IMR-90 (cell line): ENCODE results near the gene SCAF11. TPM values are rescaled to one million over a fixed set of nuclear protein-coding genes. Genes with fewer than 3 reads are reported as not detected.

Source experiments
- ATAC-seq: fragments of 200-7000 bp; cut with Tn5 transposase; 2 replicates; pipeline ENCODE4 v1.9.1; 2020; ENCODE audit warnings: low read depth, mild to moderate bottlenecking, moderate library complexity
- BruUV-seq: library from RNA; stranded (reverse); fragments of 400-500 nt; replicated peaks from 2 replicates; lab custom pipeline; 2021; lab: Mats Ljungman, UMichigan
- CTCF ChIA-PET: fragments of 300-600 bp; formaldehyde crosslinking; extraction: SDS; loops from one replicate; lab custom pipeline; 2021; ENCODE audit warnings: antibody characterized with exemption; lab: Yijun Ruan, JAX
- POLR2A ChIA-PET: fragments of 300-600 bp; sonication (Branson Sonifier 250); formaldehyde crosslinking; loops from one replicate; lab custom pipeline; 2022; ENCODE audit warnings: antibody characterized with exemption; ENCODE audit not compliant: unreplicated experiment; lab: Charles Lee
- DNase-seq: peaks from one replicate; pipeline ENCODE4 v3.0.0; 2013
- H2AFZ ChIP-seq: replicated peaks from 2 replicates; pipeline ENCODE3; 2013; ENCODE audit warnings: low read length, mild to moderate bottlenecking; ENCODE audit not compliant: poor library complexity
- H2AK5ac ChIP-seq: 2 replicates; pipeline ENCODE4 v1.6.1; 2013; ENCODE audit warnings: low read depth, low read length, inconsistent platforms
- H2AK9ac ChIP-seq: replicated peaks from 2 replicates; pipeline ENCODE3; 2013; ENCODE audit warnings: mild to moderate bottlenecking, low read depth, low read length, moderate library complexity; ENCODE audit not compliant: poor library complexity
- H2BK120ac ChIP-seq: 2 replicates; pipeline ENCODE4 v1.6.1; 2013; ENCODE audit warnings: low read depth, low read length, inconsistent platforms
- H2BK15ac ChIP-seq: 3 replicates; pipeline ENCODE4 v1.6.1; 2013; ENCODE audit warnings: low read depth, low read length, inconsistent platforms
- H2BK20ac ChIP-seq: 2 replicates; pipeline ENCODE4 v1.6.1; 2013; ENCODE audit warnings: low read depth, mild to moderate bottlenecking, inconsistent platforms, low read length, moderate library complexity
- H2BK5ac ChIP-seq: 2 replicates; pipeline ENCODE4 v1.6.1; 2013; ENCODE audit warnings: mild to moderate bottlenecking, low read depth, low read length, inconsistent platforms; ENCODE audit not compliant: poor library complexity, severe bottlenecking
- H3K14ac ChIP-seq: replicated peaks from 2 replicates; pipeline ENCODE4 v1.6.1; 2013; ENCODE audit warnings: low read depth, low read length, inconsistent platforms
- H3K18ac ChIP-seq: 2 replicates; pipeline ENCODE4 v1.6.1; 2013; ENCODE audit warnings: low read depth, low read length, control low read depth
- H3K23ac ChIP-seq: 2 replicates; pipeline ENCODE4 v1.6.1; 2013; ENCODE audit warnings: low read depth, low read length, inconsistent platforms
- H3K27ac ChIP-seq: 2 replicates; pipeline ENCODE4 v1.5.1; 2013; ENCODE audit warnings: mild to moderate bottlenecking, control low read depth, low read length; ENCODE audit not compliant: insufficient read depth
- H3K27me3 ChIP-seq: 2 replicates; pipeline ENCODE4 v1.6.1; 2013; ENCODE audit warnings: low read length; ENCODE audit not compliant: control insufficient read depth, insufficient read depth
- H3K36me3 ChIP-seq: 2 replicates; pipeline ENCODE4 v1.6.1; 2013; ENCODE audit warnings: low read length, mixed read lengths; ENCODE audit not compliant: control insufficient read depth, insufficient read depth
- H3K4ac ChIP-seq: 2 replicates; pipeline ENCODE4 v1.6.1; 2013; ENCODE audit warnings: low read depth, low read length, inconsistent platforms
- H3K4me1 ChIP-seq: 2 replicates; pipeline ENCODE4 v1.6.1; 2013; ENCODE audit warnings: low read length, mixed read lengths; ENCODE audit not compliant: control insufficient read depth, insufficient read depth
- H3K4me2 ChIP-seq: 2 replicates; pipeline ENCODE4 v1.6.1; 2013; ENCODE audit warnings: low read depth, mild to moderate bottlenecking, control low read depth, low read length, moderate library complexity
- H3K4me3 ChIP-seq: 2 replicates; pipeline ENCODE4 v1.5.1; 2013; ENCODE audit warnings: low read depth, mild to moderate bottlenecking, control low read depth, low read length, moderate library complexity; ENCODE audit not compliant: insufficient read depth
- H3K56ac ChIP-seq: 2 replicates; pipeline ENCODE4 v1.6.1; 2013; ENCODE audit warnings: low read length, inconsistent platforms; ENCODE audit not compliant: insufficient read depth; ENCODE audit errors: extremely low read depth
- H3K79me1 ChIP-seq, 2 experiments: 2 replicates each; pipeline ENCODE4 v1.6.1; 2013; ENCODE audit warnings: low read length in 2 of 2, inconsistent platforms in 1 of 2, low read depth in 1 of 2
- H3K9ac ChIP-seq: 2 replicates; pipeline ENCODE4 v1.6.1; 2013; ENCODE audit warnings: low read depth, low read length, control low read depth
- H3K9me1 ChIP-seq: 2 replicates; pipeline ENCODE4 v1.6.1; 2013; ENCODE audit warnings: low read length, inconsistent platforms; ENCODE audit not compliant: insufficient read depth
- H3K9me3 ChIP-seq: 2 replicates; pipeline ENCODE4 v1.6.1; 2013; ENCODE audit warnings: low read length; ENCODE audit not compliant: control insufficient read depth, insufficient read depth
- H4K20me1 ChIP-seq: 2 replicates; pipeline ENCODE4 v1.6.1; 2013; ENCODE audit warnings: low read length, inconsistent platforms; ENCODE audit not compliant: insufficient read depth
- H4K5ac ChIP-seq: 2 replicates; pipeline ENCODE4 v1.6.1; 2013; ENCODE audit warnings: mild to moderate bottlenecking, low read depth, low read length, control low read depth
- H4K8ac ChIP-seq, 2 experiments: 2 replicates each; pipeline ENCODE4 v1.6.1; 2013; ENCODE audit warnings: low read depth in 2 of 2, low read length in 2 of 2, control low read depth in 1 of 2, inconsistent platforms in 1 of 2
- H4K91ac ChIP-seq: 2 replicates; pipeline ENCODE4 v1.6.1; 2013; ENCODE audit warnings: low read depth, low read length, inconsistent platforms; ENCODE audit not compliant: insufficient read depth
- CEBPB ChIP-seq: IDR thresholded peaks from 2 replicates; pipeline ENCODE4 v1.6.1; 2012; ENCODE audit warnings: low read depth, low read length, improper control_type of control experiment
- CHD1 ChIP-seq: IDR thresholded peaks from 2 replicates; pipeline ENCODE4 v1.6.1; 2012; ENCODE audit warnings: low read depth, low read length, improper control_type of control experiment
- CTCF ChIP-seq: conservative IDR thresholded peaks from 2 replicates; pipeline ENCODE4 v1.5.1; 2012; ENCODE audit warnings: mild to moderate bottlenecking, low read depth, low read length, improper control_type of control experiment
- MAFK ChIP-seq: IDR thresholded peaks from 2 replicates; pipeline ENCODE4 v1.6.1; 2012; ENCODE audit warnings: low read depth, low read length, improper control_type of control experiment
- MAZ ChIP-seq: IDR thresholded peaks from 2 replicates; pipeline ENCODE4 v1.6.1; 2012; ENCODE audit warnings: low read depth, mild to moderate bottlenecking, low read length, improper control_type of control experiment, moderate library complexity, borderline replicate concordance
- MXI1 ChIP-seq: IDR thresholded peaks from 2 replicates; pipeline ENCODE4 v1.6.1; 2012; ENCODE audit warnings: low read depth, mild to moderate bottlenecking, low read length, moderate library complexity, borderline replicate concordance
- NFE2L2 ChIP-seq: fragments of 150-350 bp; IDR thresholded peaks from 2 replicates; pipeline ENCODE4 v1.6.1; 2016; ENCODE audit warnings: low read depth, mild to moderate bottlenecking, low read length
- POLR2A ChIP-seq: IDR thresholded peaks from 2 replicates; pipeline ENCODE4 v1.6.1; 2012; ENCODE audit warnings: mild to moderate bottlenecking, low read depth, low read length
- RAD21 ChIP-seq: IDR thresholded peaks from 2 replicates; pipeline ENCODE4 v1.6.1; 2012; ENCODE audit warnings: low read length, improper control_type of control experiment
- RCOR1 ChIP-seq: IDR thresholded peaks from 2 replicates; pipeline ENCODE4 v1.6.1; 2012; ENCODE audit warnings: mild to moderate bottlenecking, low read length, improper control_type of control experiment; ENCODE audit not compliant: insufficient replicate concordance
- RFX5 ChIP-seq: IDR thresholded peaks from 2 replicates; pipeline ENCODE4 v1.8.0; 2012; ENCODE audit warnings: low read depth, mild to moderate bottlenecking, low read length, moderate library complexity
- USF2 ChIP-seq: fragments of 150-350 bp; IDR thresholded peaks from 2 replicates; pipeline ENCODE4 v1.6.1; 2017; ENCODE audit warnings: mild to moderate bottlenecking, antibody characterized with exemption, low read length, low read depth
- WGBS, 2 experiments: methylation state at CpG; one replicate each; pipeline versions ENCODE4 v1.1.5 to v1.1.7; 2013; ENCODE audit warnings: missing lambda C conversion rate in 2 of 2; ENCODE audit not compliant: insufficient read length in 1 of 2; ENCODE audit errors: extremely low coverage in 2 of 2; 5-methylcytosine and 5-hydroxymethylcytosine counted together
- dilution Hi-C: fragments of 300-500 bp; cut with HindIII; formaldehyde crosslinking; loops from one replicate; pipeline ENCODE4 v1.14.3; 2018; ENCODE audit warnings: low sequenced_read_pairs; ENCODE audit not compliant: unreplicated experiment
- in situ Hi-C: fragments of 300-500 bp; cut with MboI; formaldehyde crosslinking; loops from 3 replicates; pipeline ENCODE4 v1.14.3; 2019; ENCODE audit warnings: low sequenced_read_pairs, inconsistent platforms, mixed read lengths
- intact Hi-C: fragments of 100-400 bp; cut with micrococcal nuclease; formaldehyde crosslinking; loops from 2 replicates; pipeline ENCODE4 v1.10.0; 2022
- polyA plus RNA-seq, 3 experiments: library from polyadenylated mRNA; depleted of rRNA; stranded (reverse); fragments of >200 nt; gene quantifications; 2 replicates each; pipeline ENCODE4 v1.2.3, GENCODE V29; 2012; ENCODE audit warnings: low replicate concordance in 1 of 3
- total RNA-seq: library from RNA; depleted of rRNA; stranded (reverse); fragments of >200 nt; gene quantifications from 2 replicates; pipeline ENCODE4 v1.2.3, GENCODE V29; 2012

Gene SCAF11
- total and polyA plus RNA-seq, 2 of the 4 experiments (the other 2 are of a cell fraction): 33.9 to 70.4 TPM

GRCh38 chr12:45872446-45872845 is 117.9 kb downstream of the SCAF11 start:
- intact Hi-C loops: no loop called here
- Histone ChIP-seq H2BK120ac (no peak overlapping the region), H2AFZ (no peak overlapping the region)

More at GRCh38 chr12:45872446-45872845, 117.9 kb downstream of the SCAF11 start:
- peaks cover 3% of the 10 kb centered on the region; the same call in 1 of the 2 replicates for H3K9me3 ChIP-seq
- no peak overlapping the region for H3K18ac ChIP-seq
- no peak overlapping the region for H2AK5ac ChIP-seq
- DNase-seq (no peak), ATAC-seq (no peak)
- H3K36me3 ChIP-seq: peaks cover 18% of the 10 kb centered on the region
- H3K79me1 ChIP-seq: peaks cover 0 to 8% of the 10 kb centered on the region in 2 experiments; a peak in 1 of 4 replicates
- WGBS, 2 experiments: no CpG with 5 or more reads among the region's 7 CpGs
- dilution Hi-C loops: no loop called here
- no peak overlapping the region for H2BK5ac ChIP-seq
- H2BK15ac ChIP-seq: no peak overlapping the region
- no peak overlapping the region for H3K23ac ChIP-seq
- TF ChIP-seq RAD21 (no peak), POLR2A (no peak), RCOR1 (no peak), RFX5 (no peak), MXI1 (no peak), USF2 (no peak), MAZ (no peak), CHD1 (no peak), MAFK (no peak), CTCF (no peak), NFE2L2 (no peak), CEBPB (no peak)
- H2AK9ac ChIP-seq: no peak overlapping the region
- H3K4me3 ChIP-seq: no peak overlapping the region
- no peak overlapping the region for H3K4ac ChIP-seq
- no peak overlapping the region for H3K56ac ChIP-seq
- no peak overlapping the region for H4K5ac ChIP-seq
- no peak overlapping the region for H3K9ac ChIP-seq
- peaks cover 1% of the 10 kb centered on the region; the same call in 1 of the 2 replicates for H3K4me1 ChIP-seq
- H3K27me3 ChIP-seq: no peaks in the 10 kb centered on the region
- POLR2A ChIA-PET: no interaction called here
- CTCF ChIA-PET: no interaction called here
- H3K27ac ChIP-seq: no peak overlapping the region
- H3K14ac ChIP-seq: no peak overlapping the region
- in situ Hi-C loops: no loop called here
- no TSS peak for BruUV-seq
- no peak overlapping the region for H3K4me2 ChIP-seq
- H3K9me1 ChIP-seq: no peaks in the 10 kb centered on the region
- H4K91ac ChIP-seq: no peak overlapping the region
- H4K8ac ChIP-seq: no peak overlapping the region
- H4K20me1 ChIP-seq: no peaks in the 10 kb centered on the region
- no peak overlapping the region for H2BK20ac ChIP-seq
